ENCODE data around the gene INSL3. TPM values are rescaled to one million over a fixed set of nuclear protein-coding genes. Genes with fewer than 3 reads are reported as not detected.

Gene INSL3
- total and polyA plus RNA-seq, 2 of the 13 experiments (the other 11 are each of a cell fraction or from before 2014, with no cell fraction given): 0.30 TPM; not detected in 1

- TF ChIP-seq GMEB2 (CRISPR knock-in tag; IDR thresholded peaks at IDR 0.05; ENCODE audit: low read depth) (no peak), U2AF1 (optimal IDR thresholded peaks at IDR 0.05; ENCODE audit: low read depth, low read length) (peak; percentile 11), MIXL1 (CRISPR knock-in tag; IDR thresholded peaks at IDR 0.05) (no peak), TMF1 (CRISPR knock-in tag; IDR thresholded peaks at IDR 0.05; ENCODE audit: low read depth) (no peak), ATF7 (IDR thresholded peaks at IDR 0.05) (no peak), ATF7 (CRISPR knock-in tag; IDR thresholded peaks at IDR 0.05) (no peak), ZNF33B (CRISPR knock-in tag; IDR thresholded peaks at IDR 0.05) (0 out of 2 replicates have a peak, but pooled peaks have one; percentile 53), ARNT2 (CRISPR knock-in tag; IDR thresholded peaks at IDR 0.05; ENCODE audit: low read depth) (peak; percentile 14; the same call in 1 of the 2 replicates), TOE1 (CRISPR knock-in tag; IDR thresholded peaks at IDR 0.05) (no peak), CENPBD1 (CRISPR knock-in tag; IDR thresholded peaks at IDR 0.05; ENCODE audit: borderline replicate concordance, low read depth) (no peak), HHEX (CRISPR knock-in tag; IDR thresholded peaks at IDR 0.05) (no peak), SKIL (CRISPR knock-in tag; IDR thresholded peaks at IDR 0.05; ENCODE audit: borderline replicate concordance) (no peak), ZNF839 (CRISPR knock-in tag; IDR thresholded peaks at IDR 0.05; ENCODE audit: borderline replicate concordance) (no peak; the same call in 1 of the 2 replicates)
- TF ChIP-seq, protein P1, sequence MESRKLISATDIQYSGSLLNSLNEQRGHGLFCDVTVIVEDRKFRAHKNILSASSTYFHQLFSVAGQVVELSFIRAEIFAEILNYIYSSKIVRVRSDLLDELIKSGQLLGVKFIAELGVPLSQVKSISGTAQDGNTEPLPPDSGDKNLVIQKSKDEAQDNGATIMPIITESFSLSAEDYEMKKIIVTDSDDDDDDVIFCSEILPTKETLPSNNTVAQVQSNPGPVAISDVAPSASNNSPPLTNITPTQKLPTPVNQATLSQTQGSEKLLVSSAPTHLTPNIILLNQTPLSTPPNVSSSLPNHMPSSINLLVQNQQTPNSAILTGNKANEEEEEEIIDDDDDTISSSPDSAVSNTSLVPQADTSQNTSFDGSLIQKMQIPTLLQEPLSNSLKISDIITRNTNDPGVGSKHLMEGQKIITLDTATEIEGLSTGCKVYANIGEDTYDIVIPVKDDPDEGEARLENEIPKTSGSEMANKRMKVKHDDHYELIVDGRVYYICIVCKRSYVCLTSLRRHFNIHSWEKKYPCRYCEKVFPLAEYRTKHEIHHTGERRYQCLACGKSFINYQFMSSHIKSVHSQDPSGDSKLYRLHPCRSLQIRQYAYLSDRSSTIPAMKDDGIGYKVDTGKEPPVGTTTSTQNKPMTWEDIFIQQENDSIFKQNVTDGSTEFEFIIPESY (CRISPR knock-in tag; IDR thresholded peaks at IDR 0.05): no peak
- TF ChIP-seq, protein P2, sequence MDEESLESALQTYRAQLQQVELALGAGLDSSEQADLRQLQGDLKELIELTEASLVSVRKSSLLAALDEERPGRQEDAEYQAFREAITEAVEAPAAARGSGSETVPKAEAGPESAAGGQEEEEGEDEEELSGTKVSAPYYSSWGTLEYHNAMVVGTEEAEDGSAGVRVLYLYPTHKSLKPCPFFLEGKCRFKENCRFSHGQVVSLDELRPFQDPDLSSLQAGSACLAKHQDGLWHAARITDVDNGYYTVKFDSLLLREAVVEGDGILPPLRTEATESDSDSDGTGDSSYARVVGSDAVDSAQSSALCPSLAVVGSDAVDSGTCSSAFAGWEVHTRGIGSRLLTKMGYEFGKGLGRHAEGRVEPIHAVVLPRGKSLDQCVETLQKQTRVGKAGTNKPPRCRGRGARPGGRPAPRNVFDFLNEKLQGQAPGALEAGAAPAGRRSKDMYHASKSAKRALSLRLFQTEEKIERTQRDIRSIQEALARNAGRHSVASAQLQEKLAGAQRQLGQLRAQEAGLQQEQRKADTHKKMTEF (CRISPR knock-in tag; IDR thresholded peaks at IDR 0.05): peak; percentile 67; the same call in 1 of the 2 replicates
- TF ChIP-seq, protein P3, sequence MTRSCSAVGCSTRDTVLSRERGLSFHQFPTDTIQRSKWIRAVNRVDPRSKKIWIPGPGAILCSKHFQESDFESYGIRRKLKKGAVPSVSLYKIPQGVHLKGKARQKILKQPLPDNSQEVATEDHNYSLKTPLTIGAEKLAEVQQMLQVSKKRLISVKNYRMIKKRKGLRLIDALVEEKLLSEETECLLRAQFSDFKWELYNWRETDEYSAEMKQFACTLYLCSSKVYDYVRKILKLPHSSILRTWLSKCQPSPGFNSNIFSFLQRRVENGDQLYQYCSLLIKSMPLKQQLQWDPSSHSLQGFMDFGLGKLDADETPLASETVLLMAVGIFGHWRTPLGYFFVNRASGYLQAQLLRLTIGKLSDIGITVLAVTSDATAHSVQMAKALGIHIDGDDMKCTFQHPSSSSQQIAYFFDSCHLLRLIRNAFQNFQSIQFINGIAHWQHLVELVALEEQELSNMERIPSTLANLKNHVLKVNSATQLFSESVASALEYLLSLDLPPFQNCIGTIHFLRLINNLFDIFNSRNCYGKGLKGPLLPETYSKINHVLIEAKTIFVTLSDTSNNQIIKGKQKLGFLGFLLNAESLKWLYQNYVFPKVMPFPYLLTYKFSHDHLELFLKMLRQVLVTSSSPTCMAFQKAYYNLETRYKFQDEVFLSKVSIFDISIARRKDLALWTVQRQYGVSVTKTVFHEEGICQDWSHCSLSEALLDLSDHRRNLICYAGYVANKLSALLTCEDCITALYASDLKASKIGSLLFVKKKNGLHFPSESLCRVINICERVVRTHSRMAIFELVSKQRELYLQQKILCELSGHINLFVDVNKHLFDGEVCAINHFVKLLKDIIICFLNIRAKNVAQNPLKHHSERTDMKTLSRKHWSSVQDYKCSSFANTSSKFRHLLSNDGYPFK (CRISPR knock-in tag; IDR thresholded peaks at IDR 0.05; ENCODE audit: borderline replicate concordance): no peak
- TF ChIP-seq, protein P4, sequence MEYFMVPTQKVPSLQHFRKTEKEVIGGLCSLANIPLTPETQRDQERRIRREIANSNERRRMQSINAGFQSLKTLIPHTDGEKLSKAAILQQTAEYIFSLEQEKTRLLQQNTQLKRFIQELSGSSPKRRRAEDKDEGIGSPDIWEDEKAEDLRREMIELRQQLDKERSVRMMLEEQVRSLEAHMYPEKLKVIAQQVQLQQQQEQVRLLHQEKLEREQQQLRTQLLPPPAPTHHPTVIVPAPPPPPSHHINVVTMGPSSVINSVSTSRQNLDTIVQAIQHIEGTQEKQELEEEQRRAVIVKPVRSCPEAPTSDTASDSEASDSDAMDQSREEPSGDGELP (IDR thresholded peaks at IDR 0.05; ENCODE audit: borderline replicate concordance, low read depth): no peak; the same call in 1 of the 2 replicates
These were observed 26.4 kb downstream of the INSL3 start, which contains the start of gene B3GNT3 (continued) for GRCh38 chr19:17794731-17795494.
